Naive thymus-derived CD8-positive, alpha-beta T cell (primary cell): ENCODE data around the gene TLDC2. TPM values are rescaled to one million over a fixed set of nuclear protein-coding genes. Genes with fewer than 3 reads are reported as not detected.
A peak's percentile ranks its signal among the peaks of the same experiment; 100 is the strongest.
"Not testable (repeated sequence)": the region's sequence is repeated elsewhere in the genome, so short reads cannot be mapped to it uniquely, and the experiment has no call there.

Source experiments
- ATAC-seq, 2 donors: fragments of 150-1000 bp; cut with Tn5 transposase in 1 of 2; sonication (Bioruptor Pico), chemical (Tn5 transposase) in 1 of 2; 1 replicate in 1 of 2; 2 replicates in 1 of 2; pipeline ENCODE4 v1.10.0; 2021; ENCODE audit warnings: mild to moderate bottlenecking in 2 of 2, moderate library complexity in 2 of 2
- POLR2A ChIA-PET: fragments of 350-600 bp; sonication (Branson Sonifier 250); formaldehyde crosslinking; loops from one replicate; lab custom pipeline; 2021; ENCODE audit warnings: antibody characterized with exemption; lab: Charles Lee
- DNase-seq, 10 donors: peaks; one replicate each; pipeline versions ENCODE4 v3.0.0 to v3.0.0-alpha.2; 2020 to 2022
- H3K27ac Mint-ChIP-seq, 10 donors: one replicate each; pipeline ENCODE4 v1.8.0; 2020 to 2022; ENCODE audit warnings: mild to moderate bottlenecking in 10 of 10, mixed read lengths in 10 of 10, moderate library complexity in 4 of 10, inconsistent platforms in 1 of 10
- H3K27me3 Mint-ChIP-seq, 5 donors: one replicate each; pipeline ENCODE4 v1.8.0; 2021 to 2022; ENCODE audit warnings: mixed read lengths in 5 of 5
- H3K36me3 Mint-ChIP-seq, 3 donors: one replicate each; pipeline ENCODE4 v1.8.0; 2020 to 2022; ENCODE audit warnings: mixed read lengths in 3 of 3, mild to moderate bottlenecking in 2 of 3, inconsistent platforms in 1 of 3
- H3K4me1 Mint-ChIP-seq, 4 donors: one replicate each; pipeline ENCODE4 v1.8.0; 2021 to 2022; ENCODE audit warnings: mixed read lengths in 4 of 4
- H3K4me3 Mint-ChIP-seq, 10 donors: one replicate each; pipeline ENCODE4 v1.8.0; 2020 to 2022; ENCODE audit warnings: mild to moderate bottlenecking in 10 of 10, mixed read lengths in 10 of 10, moderate library complexity in 6 of 10, inconsistent platforms in 1 of 10
- H3K9me3 Mint-ChIP-seq, 9 donors: one replicate each; pipeline ENCODE4 v1.8.0; 2020 to 2022; ENCODE audit warnings: mixed read lengths in 9 of 9, mild to moderate bottlenecking in 3 of 9, inconsistent platforms in 1 of 9, moderate library complexity in 1 of 9
- polyA plus RNA-seq, 3 donors: library from polyadenylated mRNA; unstranded; fragments of 300-500 nt; fragmentation: Illumina TruSeq; gene quantifications; one replicate each; pipeline ENCODE4 v1.2.3, GENCODE V29; 2021
- total RNA-seq, 8 experiments: library from RNA in 2 of 8; stranded (reverse) in 2 of 8; gene quantifications; one replicate each; pipeline ENCODE4 v1.2.3 and lab custom pipeline; 2021 to 2026

TLDC2 gene
- total and polyA plus RNA-seq, 5 experiments from 2014 or later, result 0.17 to 0.23 (median 0.20) TPM; not detected in 2

- peaks cover 0 to 5% (median 0%) of the 10 kb centered on the region in 5 donors for H3K27me3 Mint-ChIP-seq
- H3K9me3 Mint-ChIP-seq, result no peaks in the 10 kb centered on the region
- peak in 2 of 10 donors; percentile 14 to 18 for DNase-seq
- no peaks in the 10 kb centered on the region for H3K36me3 Mint-ChIP-seq
- peak in 1 of 2 donors; percentile 75 for ATAC-seq
- peaks cover 0 to 52% (median 14%) of the 10 kb centered on the region in 4 donors for H3K4me1 Mint-ChIP-seq
- POLR2A ChIA-PET, result interaction anchor here (0.6 to 1.8 kb wide), 8 partner anchors 10 to 257 kb away, joined by 3 to 8 read pairs (median 4); no protein-coding TSS in a partner anchor
- no peak overlapping the region for H3K4me3 Mint-ChIP-seq
- H3K27ac Mint-ChIP-seq, result no peak overlapping the region
Observed at GRCh38 chr20:36862857-36863668, 12.9 kb upstream of the TLDC2 start.

GRCh38 chr20:36865076-36865860, 10.7 kb upstream of the TLDC2 start:
- no peaks in the 10 kb centered on the region for H3K36me3 Mint-ChIP-seq
- peak overlapping the region; percentile 49 to 90 (median 77) for H3K4me3 Mint-ChIP-seq
- POLR2A ChIA-PET, result interaction anchor here (0.5 kb wide), 1 partner anchor 218 kb away, joined by 5 read pairs; no protein-coding TSS in a partner anchor
- peak overlapping the region in 3 of 10 donors; percentile 48 to 86 (median 70) for H3K27ac Mint-ChIP-seq
- ATAC-seq, result no peak
- peaks cover 0 to 5% (median 0%) of the 10 kb centered on the region in 5 donors for H3K27me3 Mint-ChIP-seq
- H3K4me1 Mint-ChIP-seq, result peaks cover 0 to 38% (median 10%) of the 10 kb centered on the region in 4 donors
- H3K9me3 Mint-ChIP-seq, result no peaks in the 10 kb centered on the region
- DNase-seq, result no peak

- Mint-ChIP-seq H3K27me3 (peaks cover 0 to 5% (median 0%) of the 10 kb centered on the region in 5 donors), H3K27ac (peak overlapping the region in 3 of 10 donors; percentile 11 to 86 (median 61)), H3K4me3 (peak overlapping the region in 7 of 10 donors; percentile 5 to 75 (median 64)), H3K9me3 (no peaks in the 10 kb centered on the region), H3K36me3 (no peaks in the 10 kb centered on the region), H3K4me1 (peaks cover 0 to 33% (median 8%) of the 10 kb centered on the region in 4 donors)
- no peak for DNase-seq
- POLR2A ChIA-PET, result interaction anchor here (0.5 kb wide), 1 partner anchor 218 kb away, joined by 5 read pairs; no protein-coding TSS in a partner anchor
- no peak for ATAC-seq
Observed at GRCh38 chr20:36865861-36866149, 10.1 kb upstream of the TLDC2 start.

- Mint-ChIP-seq H3K27ac (peak overlapping the region in 3 of 10 donors; percentile 33 to 86 (median 61)), H3K36me3 (no peaks in the 10 kb centered on the region), H3K9me3 (no peaks in the 10 kb centered on the region), H3K4me1 (peaks cover 0 to 31% (median 8%) of the 10 kb centered on the region in 4 donors), H3K27me3 (peaks cover 0 to 5% (median 0%) of the 10 kb centered on the region in 5 donors), H3K4me3 (peak overlapping the region in 4 of 10 donors; percentile 33 to 74 (median 44))
- ATAC-seq (no peak), DNase-seq (no peak)
- POLR2A ChIA-PET, result interaction anchor here (0.5 kb wide), 1 partner anchor 218 kb away, joined by 5 read pairs; no protein-coding TSS in a partner anchor
Observed at GRCh38 chr20:36866164-36866563, 9.8 kb upstream of the TLDC2 start.

GRCh38 chr20:36866681-36867495, 9.1 kb upstream of the TLDC2 start:
- no peak for DNase-seq

GRCh38 chr20:36871640-36872570, 4.0 kb upstream of the TLDC2 start:
- Mint-ChIP-seq H3K9me3 (no peaks in the 10 kb centered on the region), H3K4me1 (peaks cover 0 to 17% (median 0%) of the 10 kb centered on the region in 4 donors), H3K36me3 (peaks cover 0 to 2% (median 0%) of the 10 kb centered on the region in 3 donors), H3K4me3 (no peak overlapping the region), H3K27me3 (no peaks in the 10 kb centered on the region), H3K27ac (no peak overlapping the region)
- POLR2A ChIA-PET, result no interaction called here
- DNase-seq (no peak), ATAC-seq (no peak)

More at GRCh38 chr20:36866681-36867495, 9.1 kb upstream of the TLDC2 start:
- peak overlapping the region in 2 of 10 donors; percentile 51 to 60 for H3K27ac Mint-ChIP-seq
- no peaks in the 10 kb centered on the region for H3K9me3 Mint-ChIP-seq
- no peak for ATAC-seq
- H3K36me3 Mint-ChIP-seq, result no peaks in the 10 kb centered on the region
- peak overlapping the region in 3 of 10 donors; percentile 43 to 45 (median 44) for H3K4me3 Mint-ChIP-seq
- POLR2A ChIA-PET, result interaction anchor here (0.7 kb wide), 1 partner anchor 74 kb away, joined by 3 read pairs; no protein-coding TSS in a partner anchor
- H3K27me3 Mint-ChIP-seq, result peaks cover 0 to 5% (median 0%) of the 10 kb centered on the region in 5 donors
- H3K4me1 Mint-ChIP-seq, result peaks cover 0 to 25% (median 5%) of the 10 kb centered on the region in 4 donors

- POLR2A ChIA-PET, result interaction anchor here (0.5 kb wide), 1 partner anchor 10 kb away, joined by 3 read pairs; no protein-coding TSS in a partner anchor
- Mint-ChIP-seq H3K9me3 (no peaks in the 10 kb centered on the region), H3K27me3 (no peaks in the 10 kb centered on the region), H3K36me3 (peaks cover 0 to 2% (median 0%) of the 10 kb centered on the region in 3 donors), H3K4me3 (peak overlapping the region in 1 of 10 donors; percentile 33), H3K4me1 (peaks cover 0 to 13% (median 0%) of the 10 kb centered on the region in 4 donors), H3K27ac (peak overlapping the region in 2 of 10 donors; percentile 65)
- ATAC-seq, result no peak
- DNase-seq, result no peak
Observed at GRCh38 chr20:36872852-36873251, 3.1 kb upstream of the TLDC2 start.

- Mint-ChIP-seq H3K27me3 (no peaks in the 10 kb centered on the region), H3K4me3 (no peak overlapping the region), H3K36me3 (peaks cover 0 to 2% (median 0%) of the 10 kb centered on the region in 3 donors), H3K27ac (no peak overlapping the region), H3K9me3 (no peaks in the 10 kb centered on the region), H3K4me1 (peaks cover 0 to 13% (median 0%) of the 10 kb centered on the region in 4 donors)
- ATAC-seq (no peak), DNase-seq (no peak)
- POLR2A ChIA-PET, result interaction anchor here (0.5 kb wide), 1 partner anchor 11 kb away, joined by 3 read pairs; no protein-coding TSS in a partner anchor
Observed at GRCh38 chr20:36873498-36874189, 2.3 kb upstream of the TLDC2 start.

- H3K36me3 Mint-ChIP-seq, ATAC-seq, H3K27ac Mint-ChIP-seq, DNase-seq, H3K4me3 Mint-ChIP-seq, H3K27me3 Mint-ChIP-seq, H3K9me3 Mint-ChIP-seq: not testable (repeated sequence)
- POLR2A ChIA-PET, result interaction anchor here (0.6 kb wide), 1 partner anchor 1380 kb away, joined by 3 read pairs; no protein-coding TSS in a partner anchor
- peaks cover 0 to 13% (median 0%) of the 10 kb centered on the region in 4 donors for H3K4me1 Mint-ChIP-seq
Observed at GRCh38 chr20:36875093-36875492, 845 bp upstream of the TLDC2 start.

GRCh38 chr20:36876473-36876833, 515 bp downstream of the TLDC2 start:
- no peak for DNase-seq
- POLR2A ChIA-PET, result no interaction called here
- peaks cover 0 to 13% (median 0%) of the 10 kb centered on the region in 4 donors for H3K4me1 Mint-ChIP-seq

More at GRCh38 chr20:36876473-36876833, 515 bp downstream of the TLDC2 start:
- H3K27ac Mint-ChIP-seq, result peak overlapping the region in 1 of 10 donors; percentile 48
- H3K36me3 Mint-ChIP-seq, result peaks cover 0 to 2% (median 0%) of the 10 kb centered on the region in 3 donors
- ATAC-seq, result no peak
- no peaks in the 10 kb centered on the region for H3K27me3 Mint-ChIP-seq
- no peak overlapping the region for H3K4me3 Mint-ChIP-seq
- no peaks in the 10 kb centered on the region for H3K9me3 Mint-ChIP-seq
